ENCODE results near the gene STAMBPL1.

DNA sequence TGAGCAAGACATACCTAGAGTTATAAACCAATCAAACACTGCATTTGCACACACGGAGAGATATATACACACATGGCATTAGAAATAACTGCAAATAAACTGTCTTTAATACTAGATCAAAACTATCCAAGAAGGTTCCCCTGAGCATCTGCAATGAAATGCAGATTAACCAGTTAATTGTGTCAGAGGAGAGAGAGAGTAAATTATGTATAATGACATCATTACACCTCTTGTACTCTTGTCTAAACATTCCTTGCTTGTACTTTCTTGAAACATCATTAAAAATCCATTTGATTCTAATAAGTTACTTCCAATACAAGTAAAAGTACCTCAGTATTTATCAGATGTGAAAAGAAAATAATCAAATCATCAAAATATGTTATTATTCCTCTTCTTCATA lies 29.3 kb upstream of the STAMBPL1 start:
- TF ChIP-seq, protein P1, sequence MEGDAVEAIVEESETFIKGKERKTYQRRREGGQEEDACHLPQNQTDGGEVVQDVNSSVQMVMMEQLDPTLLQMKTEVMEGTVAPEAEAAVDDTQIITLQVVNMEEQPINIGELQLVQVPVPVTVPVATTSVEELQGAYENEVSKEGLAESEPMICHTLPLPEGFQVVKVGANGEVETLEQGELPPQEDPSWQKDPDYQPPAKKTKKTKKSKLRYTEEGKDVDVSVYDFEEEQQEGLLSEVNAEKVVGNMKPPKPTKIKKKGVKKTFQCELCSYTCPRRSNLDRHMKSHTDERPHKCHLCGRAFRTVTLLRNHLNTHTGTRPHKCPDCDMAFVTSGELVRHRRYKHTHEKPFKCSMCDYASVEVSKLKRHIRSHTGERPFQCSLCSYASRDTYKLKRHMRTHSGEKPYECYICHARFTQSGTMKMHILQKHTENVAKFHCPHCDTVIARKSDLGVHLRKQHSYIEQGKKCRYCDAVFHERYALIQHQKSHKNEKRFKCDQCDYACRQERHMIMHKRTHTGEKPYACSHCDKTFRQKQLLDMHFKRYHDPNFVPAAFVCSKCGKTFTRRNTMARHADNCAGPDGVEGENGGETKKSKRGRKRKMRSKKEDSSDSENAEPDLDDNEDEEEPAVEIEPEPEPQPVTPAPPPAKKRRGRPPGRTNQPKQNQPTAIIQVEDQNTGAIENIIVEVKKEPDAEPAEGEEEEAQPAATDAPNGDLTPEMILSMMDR (conservative IDR thresholded peaks at IDR 0.05; ENCODE audit: low read length) = no peak
- no peak for TF ChIP-seq EZH2phosphoT487 (IDR thresholded peaks at IDR 0.05; ENCODE audit: borderline replicate concordance)
